H7 (cell line): ENCODE measurements around the gene PLOD1. TPM values are rescaled to one million over a fixed set of nuclear protein-coding genes. Genes with fewer than 3 reads are reported as not detected.
"Not testable (repeated sequence)": the region's sequence is repeated elsewhere in the genome, so short reads cannot be mapped to it uniquely, and the experiment has no call there.

Experiments used
- DNase-seq: peaks from one replicate; pipeline ENCODE4 v3.0.0; 2012
- H3K27me3 ChIP-seq: 2 replicates; pipeline ENCODE4 v1.6.0; 2011; ENCODE audit warnings: mild to moderate bottlenecking, low read length; ENCODE audit not compliant: control insufficient read depth, insufficient read depth
- H3K36me3 ChIP-seq: replicated peaks from 2 replicates; pipeline ENCODE4 v1.5.1; 2011; ENCODE audit warnings: low read length; ENCODE audit not compliant: control insufficient read depth, insufficient read depth
- H3K4me3 ChIP-seq: 2 replicates; pipeline ENCODE4 v1.5.1; 2011; ENCODE audit warnings: low read depth, mild to moderate bottlenecking, control low read depth, low read length, moderate library complexity; ENCODE audit not compliant: insufficient read depth
- total RNA-seq: library from RNA; depleted of rRNA; stranded (reverse); fragments of >200 nt; shearing (Covaris generic); gene quantifications from 2 replicates; pipeline ENCODE4 v1.2.3, GENCODE V29; 2014; rRNA removed

PLOD1 gene
- total RNA-seq: 90.7 and 103 TPM in 2 replicates

GRCh38 chr1:11934302-11935056, at the start of gene PLOD1:
PLOD1 (plus strand) TSS chr1:11934717; CDS start chr1:11934780, 63 bp downstream.
- H3K4me3 ChIP-seq: peak within 1 kb of the TSS; percentile 63
- DNase-seq: peak; percentile 93

GRCh38 chr1:11885916-11886315, 48.6 kb upstream of the PLOD1 start:
- Histone ChIP-seq H3K36me3 (no peaks in the 10 kb centered on the region), H3K4me3 (no peak overlapping the region), H3K27me3 (no peaks in the 10 kb centered on the region)
- DNase-seq: no peak

More at GRCh38 chr1:11934302-11935056, at the start of gene PLOD1:
- Histone ChIP-seq H3K27me3 (no peaks in the 10 kb centered on the region), H3K36me3 (no peaks in the 10 kb centered on the region; the same call in 1 of the 2 replicates)

GRCh38 chr1:11886986-11887665, 47.4 kb upstream of the PLOD1 start:
- no peaks in the 10 kb centered on the region; the same call in 1 of the 2 replicates for H3K27me3 ChIP-seq

GRCh38 chr1:11887666-11888007, 46.9 kb upstream of the PLOD1 start:
- no peaks in the 10 kb centered on the region; the same call in 1 of the 2 replicates for H3K27me3 ChIP-seq
- H3K4me3 ChIP-seq: no peak overlapping the region
- H3K36me3 ChIP-seq: no peaks in the 10 kb centered on the region
- DNase-seq: peak; percentile 76

More at GRCh38 chr1:11886986-11887665, 47.4 kb upstream of the PLOD1 start:
- Histone ChIP-seq H3K36me3 (no peaks in the 10 kb centered on the region), H3K4me3 (no peak overlapping the region)
- DNase-seq: no peak

GRCh38 chr1:11888206-11888876, 46.2 kb upstream of the PLOD1 start:
- DNase-seq: no peak
- Histone ChIP-seq H3K4me3 (no peak overlapping the region), H3K36me3 (no peaks in the 10 kb centered on the region), H3K27me3 (no peaks in the 10 kb centered on the region; the same call in 1 of the 2 replicates)

- Histone ChIP-seq H3K4me3 (no peak overlapping the region), H3K27me3 (no peaks in the 10 kb centered on the region; the same call in 1 of the 2 replicates), H3K36me3 (no peaks in the 10 kb centered on the region)
- peak; percentile 60 for DNase-seq
Observed at GRCh38 chr1:11888877-11889208, 45.7 kb upstream of the PLOD1 start.

- H3K4me3 ChIP-seq: no peak overlapping the region
- H3K36me3 ChIP-seq: no peaks in the 10 kb centered on the region
- DNase-seq: no peak
- H3K27me3 ChIP-seq: no peaks in the 10 kb centered on the region; the same call in 1 of the 2 replicates
Observed at GRCh38 chr1:11891433-11892186, 42.9 kb upstream of the PLOD1 start.

- peaks cover 1% of the 10 kb centered on the region; the same call in 1 of the 2 replicates for H3K27me3 ChIP-seq
- no peaks in the 10 kb centered on the region for H3K36me3 ChIP-seq
- H3K4me3 ChIP-seq: no peak overlapping the region
- peak; percentile 92 for DNase-seq
Observed at GRCh38 chr1:11893907-11894251, 40.6 kb upstream of the PLOD1 start.

- not testable (repeated sequence) for H3K36me3 ChIP-seq
Observed at GRCh38 chr1:11894501-11894900, 40.0 kb upstream of the PLOD1 start.

GRCh38 chr1:11898086-11898785, 36.3 kb upstream of the PLOD1 start:
- no peaks in the 10 kb centered on the region for H3K36me3 ChIP-seq
- DNase-seq: peak; percentile 67
- no peak overlapping the region for H3K4me3 ChIP-seq
- peaks cover 3% of the 10 kb centered on the region; the same call in 1 of the 2 replicates for H3K27me3 ChIP-seq

More at GRCh38 chr1:11894501-11894900, 40.0 kb upstream of the PLOD1 start:
- H3K27me3 ChIP-seq, H3K4me3 ChIP-seq, DNase-seq: not testable (repeated sequence)

GRCh38 chr1:11898831-11899467, 35.6 kb upstream of the PLOD1 start:
- peaks cover 3% of the 10 kb centered on the region; the same call in 1 of the 2 replicates for H3K27me3 ChIP-seq

GRCh38 chr1:11901446-11901845, 33.1 kb upstream of the PLOD1 start:
- H3K4me3 ChIP-seq, H3K27me3 ChIP-seq, DNase-seq, H3K36me3 ChIP-seq: not testable (repeated sequence)

More at GRCh38 chr1:11898831-11899467, 35.6 kb upstream of the PLOD1 start:
- no peaks in the 10 kb centered on the region for H3K36me3 ChIP-seq
- peak; percentile 92 for DNase-seq
- H3K4me3 ChIP-seq: no peak overlapping the region

- Histone ChIP-seq H3K4me3 (no peak overlapping the region), H3K36me3 (no peaks in the 10 kb centered on the region), H3K27me3 (peaks cover 3% of the 10 kb centered on the region; the same call in 1 of the 2 replicates)
- DNase-seq: no peak
Observed at GRCh38 chr1:11903210-11903609, 31.3 kb upstream of the PLOD1 start.
